HCT116 (cell line): ENCODE data around the gene TPD52L2. TPM values are rescaled to one million over a fixed set of nuclear protein-coding genes. Genes with fewer than 3 reads are reported as not detected.
A peak's percentile ranks its signal among the peaks of the same experiment; 100 is the strongest.

Experiments
- ATAC-seq: fragments of 200-7000 bp; cut with Tn5 transposase; 2 replicates; pipeline ENCODE4 v1.9.1; 2020; ENCODE audit warnings: mild to moderate bottlenecking, moderate library complexity
- BruUV-seq: library from RNA; stranded (reverse); fragments of 400-500 nt; replicated peaks from 2 replicates; lab custom pipeline; 2021; lab: Mats Ljungman, UMichigan
- CTCF ChIA-PET: fragments of 300-600 bp; sonication (Branson Sonifier 250); formaldehyde crosslinking; loops from one replicate; lab custom pipeline; 2021; ENCODE audit warnings: antibody characterized with exemption; lab: Charles Lee
- POLR2A ChIA-PET: fragments of 300-600, 350-600 bp; sonication (Branson Sonifier 250); formaldehyde crosslinking; loops from one replicate; lab custom pipeline; 2021; ENCODE audit warnings: antibody characterized with exemption; lab: Charles Lee
- RAD21 ChIA-PET, 2 experiments: fragments of 300-600 bp; sonication (Branson Sonifier 250); formaldehyde crosslinking; loops; one replicate each; lab custom pipeline; 2023; ENCODE audit warnings: low total read pairs in 2 of 2; ENCODE audit not compliant: uncharacterized antibody in 2 of 2, unreplicated experiment in 2 of 2, low non-redundant PET in 1 of 2; lab: Charles Lee
- DNase-seq: peaks from one replicate; pipeline ENCODE4 v3.0.0-alpha.2; 2010; ENCODE audit warnings: low read depth, low spot score
- H2AFZ ChIP-seq: fragments of 200-600 bp; shearing (Covaris generic), sonication (generic); 2 replicates; pipeline ENCODE4 v1.6.1; 2017; ENCODE audit warnings: low read depth, mixed run types, mixed read lengths, antibody characterized with exemption, low read length; ENCODE audit not compliant: poor library complexity, severe bottlenecking
- H3K27ac ChIP-seq: 2 replicates; pipeline ENCODE4 v1.5.1; 2012; ENCODE audit warnings: low read depth, low read length
- H3K27me3 ChIP-seq: fragments of 200-600 bp; sonication (generic); 2 replicates; pipeline ENCODE4 v1.6.1; 2016; ENCODE audit warnings: mixed run types, low read length, mixed read lengths; ENCODE audit not compliant: insufficient read depth
- H3K36me3 ChIP-seq, 2 experiments: fragments of 200-500 bp in 1 of 2; fragments of 200-600 bp in 1 of 2; sonication (Bioruptor generic) in 1 of 2; sonication (generic) in 1 of 2; 2 replicates each; pipeline versions ENCODE4 v1.5.1 to v1.6.1; 2014 to 2016; ENCODE audit warnings: low read length in 2 of 2, inconsistent platforms in 1 of 2, mixed read lengths in 1 of 2, mixed run types in 1 of 2; ENCODE audit not compliant: insufficient read depth in 2 of 2, control insufficient read depth in 1 of 2
- H3K4me1 ChIP-seq, 2 experiments: fragments of 200-600 bp in 1 of 2; sonication (generic) in 1 of 2; 2 replicates each; pipeline versions ENCODE4 v1.5.1 to v1.6.1; 2012 to 2017; ENCODE audit warnings: low read length in 2 of 2, inconsistent platforms in 1 of 2, mild to moderate bottlenecking in 1 of 2, mixed read lengths in 1 of 2, mixed run types in 1 of 2, moderate library complexity in 1 of 2; ENCODE audit not compliant: insufficient read depth in 2 of 2, control insufficient read depth in 1 of 2
- H3K4me2 ChIP-seq: fragments of 200-600 bp; sonication (generic); 2 replicates; pipeline ENCODE4 v1.6.1; 2017; ENCODE audit warnings: mixed run types, low read length, mixed read lengths
- H3K4me3 ChIP-seq, 2 experiments: fragments of 200-600 bp in 1 of 2; sonication (generic) in 1 of 2; replicated peaks in 1 of 2; 2 replicates each; pipeline ENCODE4 v1.5.1; 2011 to 2016; ENCODE audit warnings: low read length in 2 of 2, control low read depth in 1 of 2, low read depth in 1 of 2, mild to moderate bottlenecking in 1 of 2, mixed read lengths in 1 of 2, mixed run types in 1 of 2
- H3K79me2 ChIP-seq: fragments of 200-600 bp; sonication (generic); 2 replicates; pipeline ENCODE4 v1.6.1; 2017; ENCODE audit warnings: mild to moderate bottlenecking, mixed run types, low read length, moderate library complexity, mixed read lengths; ENCODE audit not compliant: insufficient read depth
- H3K9ac ChIP-seq: fragments of 200-600 bp; sonication (generic); 2 replicates; pipeline ENCODE4 v1.6.1; 2016; ENCODE audit warnings: low read length, mixed read lengths
- H3K9me2 ChIP-seq: fragments of 200-600 bp; sonication (generic), shearing (Covaris generic); 2 replicates; pipeline ENCODE4 v1.6.1; 2017; ENCODE audit warnings: mixed run types, mild to moderate bottlenecking, moderate library complexity; ENCODE audit not compliant: insufficient read depth
- H3K9me3 ChIP-seq, 2 experiments: fragments of 200-500 bp in 1 of 2; fragments of 200-600 bp in 1 of 2; sonication (Bioruptor generic) in 1 of 2; sonication (generic) in 1 of 2; 2 replicates each; pipeline ENCODE4 v1.6.1; 2014 to 2017; ENCODE audit warnings: low read length in 2 of 2, mixed read lengths in 2 of 2, inconsistent platforms in 1 of 2, low read depth in 1 of 2, mild to moderate bottlenecking in 1 of 2, mixed run types in 1 of 2, moderate library complexity in 1 of 2; ENCODE audit not compliant: control insufficient read depth in 1 of 2, insufficient read depth in 1 of 2
- H4K20me1 ChIP-seq: fragments of 200-600 bp; sonication (generic), shearing (Covaris generic); 2 replicates; pipeline ENCODE4 v1.6.1; 2017; ENCODE audit warnings: mixed run types, mild to moderate bottlenecking, moderate library complexity; ENCODE audit not compliant: insufficient read depth
- CBX3 ChIP-seq: IDR thresholded peaks from 2 replicates; pipeline ENCODE4 v1.6.1; 2012; ENCODE audit warnings: low read depth
- EZH2 ChIP-seq: fragments of 200-600 bp; sonication (generic); IDR thresholded peaks from 2 replicates; pipeline ENCODE4 v1.6.1; 2017; ENCODE audit warnings: antibody characterized with exemption, mixed run types
- FOSL1 ChIP-seq: IDR thresholded peaks from 2 replicates; pipeline ENCODE4 v1.6.1; 2012; ENCODE audit warnings: low read depth
- JUND ChIP-seq: IDR thresholded peaks from 2 replicates; pipeline ENCODE4 v1.6.1; 2012
- MAX ChIP-seq: IDR thresholded peaks from 2 replicates; pipeline ENCODE4 v1.6.1; 2012
- POLR2A ChIP-seq: IDR thresholded peaks from 2 replicates; pipeline ENCODE4 v1.7.0; 2011; ENCODE audit warnings: borderline replicate concordance; ENCODE audit not compliant: insufficient read depth, insufficient read length; ENCODE audit errors: extremely low read depth
- SIN3A ChIP-seq: IDR thresholded peaks from 2 replicates; pipeline ENCODE4 v1.6.1; 2012; ENCODE audit warnings: low read depth
- SRF ChIP-seq: IDR thresholded peaks from 2 replicates; pipeline ENCODE4 v1.6.1; 2012; ENCODE audit warnings: low read depth
- TCF7L2 ChIP-seq: IDR thresholded peaks from 2 replicates; pipeline ENCODE4 v1.7.0; 2011; ENCODE audit warnings: borderline replicate concordance, inconsistent platforms; ENCODE audit not compliant: insufficient read depth, insufficient read length; ENCODE audit errors: extremely low read depth
- ZFX ChIP-seq: fragments of 450-650 bp; IDR thresholded peaks from 2 replicates; pipeline ENCODE4 v1.6.1; 2017
- ZNF274 ChIP-seq: fragments of 200-500 bp; sonication (Bioruptor generic); IDR thresholded peaks from 2 replicates; pipeline ENCODE4 v1.6.1; 2014; ENCODE audit warnings: mild to moderate bottlenecking, low read depth, low read length, inconsistent platforms
- intact Hi-C: fragments of 100-400 bp; cut with micrococcal nuclease; formaldehyde crosslinking; loops from 2 replicates; pipeline ENCODE4 v1.10.0; 2022
- total RNA-seq: library from RNA; stranded (reverse); gene quantifications from one replicate; pipeline ENCODE4 v1.2.1, GENCODE V29; 2021; ENCODE audit not compliant: unreplicated experiment
- TF ChIP-seq, protein P1 (sequence below), 3 experiments: fragments of 200-600 bp in 1 of 3; sonication (generic) in 1 of 3; IDR thresholded peaks in 2 of 3; conservative IDR thresholded peaks in 1 of 3; 2 replicates each; pipeline ENCODE4 v1.5.1; 2012 to 2017; ENCODE audit warnings: low read depth in 2 of 3, low read length in 2 of 3, antibody characterized with exemption in 1 of 3, borderline replicate concordance in 1 of 3, control low read depth in 1 of 3, mild to moderate bottlenecking in 1 of 3, mixed read lengths in 1 of 3, mixed run types in 1 of 3, moderate library complexity in 1 of 3; ENCODE audit not compliant: insufficient read depth in 1 of 3

The TPD52L2 gene
- total RNA-seq, 1 experiment from 2014 or later, result 149 TPM

- TF ChIP-seq CBX3 (no peak), MAX (no peak; the same call in 1 of the 2 replicates), ZNF274 (no peak), FOSL1 (no peak)
These were observed 32.9 kb upstream of the TPD52L2 start (continued) for GRCh38 chr20:63831993-63832686.

DNA sequence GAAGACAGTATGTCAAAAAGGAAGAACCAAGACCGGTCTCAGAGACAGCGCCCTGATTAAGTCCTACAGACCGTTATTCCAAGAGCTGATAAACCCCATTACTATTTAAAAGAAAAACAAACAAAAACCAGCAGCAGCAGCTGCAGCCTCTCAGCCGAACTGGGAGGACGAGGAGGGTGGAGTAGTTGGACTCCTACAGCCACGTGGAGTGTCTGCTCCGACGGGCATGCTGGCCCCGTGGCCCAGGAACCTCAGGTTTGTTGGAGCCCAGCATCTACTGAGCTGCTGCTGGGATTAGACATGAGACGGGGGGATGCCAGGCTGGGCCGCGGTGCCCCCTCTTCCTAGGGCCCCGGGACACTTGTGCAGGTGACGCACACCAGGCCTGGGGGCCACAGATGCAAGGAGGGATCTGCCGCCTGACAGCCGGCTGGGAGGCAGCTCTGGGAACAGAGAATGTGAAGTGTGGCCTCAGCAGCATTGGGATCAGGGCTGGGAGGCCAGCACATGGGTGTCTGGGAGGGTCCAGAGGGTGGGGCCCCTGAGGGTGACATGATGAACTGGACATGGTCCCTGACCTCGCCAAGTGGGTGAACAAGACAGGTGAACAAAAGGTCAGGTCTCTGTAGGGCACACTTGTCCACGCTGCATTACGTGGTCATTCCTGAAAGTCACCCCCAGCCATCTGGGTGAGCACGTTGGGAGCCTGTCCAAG, 31.1 kb upstream of the TPD52L2 start:
- CTCF ChIA-PET, result no interaction called here
- H3K4me1 ChIP-seq, result peaks cover 19 to 42% of the 10 kb centered on the region in 2 experiments
- no TSS peak for BruUV-seq
- no peaks in the 10 kb centered on the region for H3K9me3 ChIP-seq
- TF ChIP-seq FOSL1, result no peak
- TF ChIP-seq, all 23 proteins: peak for 0
- intact Hi-C loops, result no loop called here
- no peaks in the 10 kb centered on the region for H3K27me3 ChIP-seq
- no peaks in the 10 kb centered on the region for H3K36me3 ChIP-seq
- H3K9me2 ChIP-seq, result no peaks in the 10 kb centered on the region
- no peaks in the 10 kb centered on the region for H4K20me1 ChIP-seq
- H3K9ac ChIP-seq, result no peak overlapping the region
- H2AFZ ChIP-seq, result no peak overlapping the region
- no peak for DNase-seq
- H3K27ac ChIP-seq, result peak overlapping the region; percentile 61; the same call in 1 of the 2 replicates
- POLR2A ChIA-PET, result no interaction called here
- H3K4me2 ChIP-seq, result peak overlapping the region; percentile 52
- RAD21 ChIA-PET, result no interaction called here
- no peak for ATAC-seq
- H3K79me2 ChIP-seq, result no peaks in the 10 kb centered on the region
- no peak overlapping the region for H3K4me3 ChIP-seq

GRCh38 chr20:63834491-63834880, 30.6 kb upstream of the TPD52L2 start:
- H3K9ac ChIP-seq, result no peak overlapping the region; the same call in 1 of the 2 replicates
- H3K4me3 ChIP-seq, result no peak overlapping the region; a peak in 1 of 4 replicates
- RAD21 ChIA-PET, result no interaction called here
- no peaks in the 10 kb centered on the region for H3K36me3 ChIP-seq
- ATAC-seq (0 out of 2 replicates have a peak, but pooled peaks have one; percentile 0), DNase-seq (no peak)
- no peaks in the 10 kb centered on the region for H4K20me1 ChIP-seq
- BruUV-seq, result no TSS peak
- POLR2A ChIA-PET, result no interaction called here
- H3K79me2 ChIP-seq, result no peaks in the 10 kb centered on the region
- H3K4me1 ChIP-seq, result peaks cover 19 to 36% of the 10 kb centered on the region in 2 experiments
- peak overlapping the region; percentile 52 for H3K4me2 ChIP-seq
- H3K27ac ChIP-seq, result peak overlapping the region; percentile 61; the same call in 1 of the 2 replicates
- CTCF ChIA-PET, result no interaction called here
- no peaks in the 10 kb centered on the region for H3K27me3 ChIP-seq
- intact Hi-C loops, result no loop called here
- H3K9me3 ChIP-seq, result no peaks in the 10 kb centered on the region
- H2AFZ ChIP-seq, result no peak overlapping the region
- no peaks in the 10 kb centered on the region for H3K9me2 ChIP-seq
- TF ChIP-seq ZFX (no peak), EZH2 (no peak), POLR2A (no peak), SRF (no peak), CBX3 (no peak), TCF7L2 (no peak), MAX (no peak), SIN3A (no peak), JUND (no peak)
- TF ChIP-seq, protein P1, sequence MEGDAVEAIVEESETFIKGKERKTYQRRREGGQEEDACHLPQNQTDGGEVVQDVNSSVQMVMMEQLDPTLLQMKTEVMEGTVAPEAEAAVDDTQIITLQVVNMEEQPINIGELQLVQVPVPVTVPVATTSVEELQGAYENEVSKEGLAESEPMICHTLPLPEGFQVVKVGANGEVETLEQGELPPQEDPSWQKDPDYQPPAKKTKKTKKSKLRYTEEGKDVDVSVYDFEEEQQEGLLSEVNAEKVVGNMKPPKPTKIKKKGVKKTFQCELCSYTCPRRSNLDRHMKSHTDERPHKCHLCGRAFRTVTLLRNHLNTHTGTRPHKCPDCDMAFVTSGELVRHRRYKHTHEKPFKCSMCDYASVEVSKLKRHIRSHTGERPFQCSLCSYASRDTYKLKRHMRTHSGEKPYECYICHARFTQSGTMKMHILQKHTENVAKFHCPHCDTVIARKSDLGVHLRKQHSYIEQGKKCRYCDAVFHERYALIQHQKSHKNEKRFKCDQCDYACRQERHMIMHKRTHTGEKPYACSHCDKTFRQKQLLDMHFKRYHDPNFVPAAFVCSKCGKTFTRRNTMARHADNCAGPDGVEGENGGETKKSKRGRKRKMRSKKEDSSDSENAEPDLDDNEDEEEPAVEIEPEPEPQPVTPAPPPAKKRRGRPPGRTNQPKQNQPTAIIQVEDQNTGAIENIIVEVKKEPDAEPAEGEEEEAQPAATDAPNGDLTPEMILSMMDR (IDR thresholded peaks at IDR 0.05 in 2 of 3, conservative IDR thresholded peaks at IDR 0.05 in 1 of 3; ENCODE audit: borderline replicate concordance in 1 of 3, insufficient read depth in 1 of 3, low read depth in 2 of 3, low read length in 2 of 3), result no peak
